OCI-M1 (cell line): Measurements from ENCODE around the gene MAN1A2.
"Not testable (repeated sequence)": the region's sequence is repeated elsewhere in the genome, so short reads cannot be mapped to it uniquely, and the experiment has no call there.

ENCODE experiments used
- DNase-seq: peaks from one replicate; lab custom pipeline; 2025; lab: John Stamatoyannopoulos, UW

Gene MAN1A2

GRCh38 chr1:117558451-117558850 is 191.2 kb downstream of the MAN1A2 start:
- not testable (repeated sequence) for DNase-seq

- DNase-seq, result no peak
These were observed 191.9 kb downstream of the MAN1A2 start for GRCh38 chr1:117559139-117559538.

- no peak for DNase-seq
These were observed 192.7 kb downstream of the MAN1A2 start for GRCh38 chr1:117559985-117560384.

GRCh38 chr1:117561071-117561470 is 193.8 kb downstream of the MAN1A2 start:
- no peak for DNase-seq

DNA sequence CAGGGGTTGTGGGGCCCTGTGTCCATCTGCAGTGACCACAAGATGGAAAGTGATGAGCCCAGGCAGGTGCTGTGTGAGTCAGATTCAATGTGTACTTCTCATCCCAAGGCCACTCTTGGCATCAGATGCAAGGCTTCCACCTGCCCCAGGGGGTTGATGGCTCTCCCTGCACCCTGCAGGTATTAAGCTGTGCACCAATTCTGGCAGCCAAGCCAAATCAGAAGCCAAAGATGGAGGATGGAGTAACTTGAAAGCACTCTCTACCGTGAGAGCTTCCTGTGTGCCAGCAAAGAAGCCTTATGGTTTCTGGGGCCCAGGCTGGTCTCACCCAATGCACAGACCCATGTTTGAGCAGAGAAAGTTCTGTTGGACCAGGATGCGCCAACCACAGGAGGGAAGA is 194.3 kb downstream of the MAN1A2 start:
- DNase-seq, result no peak

GRCh38 chr1:117562581-117563491 is 195.6 kb downstream of the MAN1A2 start:
- DNase-seq, result no peak

DNA sequence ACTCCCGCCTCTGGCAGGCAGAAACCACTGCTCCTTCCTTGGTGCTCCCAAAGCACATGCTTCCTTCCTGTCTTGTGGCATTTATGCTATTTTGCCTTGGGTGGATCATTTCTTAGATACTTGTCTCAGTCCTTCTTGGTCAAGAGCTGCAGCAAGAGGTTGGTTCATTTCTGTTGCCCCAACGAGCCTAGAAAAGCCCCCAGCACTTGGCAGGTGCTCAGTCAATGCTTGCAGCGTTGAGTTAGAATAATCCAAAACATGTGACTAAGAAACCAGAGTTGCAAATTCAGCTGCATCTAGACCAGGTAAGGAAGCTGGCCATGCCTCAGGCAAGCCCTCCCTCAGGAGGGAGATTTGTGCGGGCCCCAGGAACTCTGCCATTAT is 196.2 kb downstream of the MAN1A2 start:
- DNase-seq, result no peak

GRCh38 chr1:117564227-117565075 is 197.2 kb downstream of the MAN1A2 start:
- peak; percentile 89 for DNase-seq

GRCh38 chr1:117565076-117565556 is 197.9 kb downstream of the MAN1A2 start:
- DNase-seq, result no peak

GRCh38 chr1:117565745-117566455 is 198.7 kb downstream of the MAN1A2 start:
- DNase-seq, result no peak

DNA sequence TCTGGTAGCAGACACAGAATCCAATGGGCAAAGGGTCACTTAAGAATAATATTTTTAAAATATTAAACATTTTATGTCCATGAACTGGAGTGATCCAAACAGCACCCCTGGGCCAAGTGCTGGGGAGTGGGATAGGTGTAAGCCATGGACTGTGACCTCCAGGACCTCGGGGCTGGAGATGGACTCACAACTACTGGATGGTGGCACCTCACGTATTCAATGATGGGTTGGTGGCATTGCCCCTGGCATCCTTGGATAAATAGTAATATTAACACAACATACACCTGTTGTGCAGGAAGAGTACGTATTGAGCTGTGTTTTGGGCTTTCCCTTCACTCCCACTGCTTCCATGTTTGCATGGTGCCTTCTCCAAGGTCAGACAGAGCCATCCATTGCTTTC is 199.3 kb downstream of the MAN1A2 start:
- DNase-seq, result no peak

DNA sequence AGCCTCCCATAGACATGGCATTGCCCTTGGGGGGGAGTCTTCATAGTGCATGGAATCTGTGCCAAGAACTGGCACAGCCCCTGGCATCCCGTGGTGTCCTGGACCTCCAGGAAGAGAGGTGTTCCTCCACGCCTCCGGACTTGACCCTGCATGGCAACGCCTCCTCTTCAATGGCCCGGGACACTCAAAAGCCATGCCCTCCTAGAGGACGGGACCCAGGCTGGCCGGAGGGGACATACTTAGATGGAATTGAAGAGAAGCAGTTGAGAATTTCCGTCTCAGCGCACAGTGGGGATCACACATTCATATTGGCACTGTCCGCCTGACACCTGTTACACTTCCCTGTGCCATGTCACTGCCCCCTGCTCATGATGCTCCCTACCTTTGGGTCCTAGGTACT is 200.2 kb downstream of the MAN1A2 start:
- no peak for DNase-seq

DNA sequence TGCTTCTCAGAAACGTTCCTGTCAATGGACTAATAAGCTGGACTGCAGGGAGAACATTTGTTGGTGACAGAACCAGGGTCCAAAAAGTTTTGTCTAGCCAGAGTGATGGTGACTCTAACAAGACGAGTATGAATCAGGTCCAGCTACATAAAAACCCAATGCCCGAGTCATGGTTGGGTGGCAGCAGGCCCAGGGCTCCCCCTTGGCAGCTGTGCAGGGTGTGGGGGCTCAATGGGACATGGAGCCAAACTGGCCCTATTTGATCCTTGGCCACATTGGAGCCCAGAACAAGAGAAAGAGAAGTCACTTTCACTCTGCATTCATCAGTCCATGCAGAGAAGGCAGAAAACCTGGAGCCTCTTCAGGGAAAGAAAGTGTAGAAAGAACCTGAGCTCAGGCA is 200.7 kb downstream of the MAN1A2 start:
- DNase-seq, result no peak

DNA sequence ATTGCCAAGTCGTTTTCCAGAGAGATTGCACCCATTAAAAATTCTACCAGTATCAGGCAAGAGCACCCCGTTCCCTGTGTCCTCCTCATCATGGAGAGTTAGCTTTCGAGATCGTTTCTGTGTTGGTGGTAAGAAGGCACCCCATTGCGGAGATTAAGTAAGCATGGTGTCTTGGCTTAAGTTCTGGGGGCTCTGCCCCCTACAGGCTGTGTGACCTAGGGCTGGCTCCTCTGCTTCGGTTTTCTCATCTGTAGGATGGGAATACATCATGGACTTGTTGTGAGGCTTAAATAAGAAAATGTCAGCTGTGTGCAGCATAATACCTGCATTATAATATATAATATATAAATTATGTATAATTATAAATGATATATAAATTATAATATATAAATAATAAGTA is 201.8 kb downstream of the MAN1A2 start:
- DNase-seq, result no peak

DNA sequence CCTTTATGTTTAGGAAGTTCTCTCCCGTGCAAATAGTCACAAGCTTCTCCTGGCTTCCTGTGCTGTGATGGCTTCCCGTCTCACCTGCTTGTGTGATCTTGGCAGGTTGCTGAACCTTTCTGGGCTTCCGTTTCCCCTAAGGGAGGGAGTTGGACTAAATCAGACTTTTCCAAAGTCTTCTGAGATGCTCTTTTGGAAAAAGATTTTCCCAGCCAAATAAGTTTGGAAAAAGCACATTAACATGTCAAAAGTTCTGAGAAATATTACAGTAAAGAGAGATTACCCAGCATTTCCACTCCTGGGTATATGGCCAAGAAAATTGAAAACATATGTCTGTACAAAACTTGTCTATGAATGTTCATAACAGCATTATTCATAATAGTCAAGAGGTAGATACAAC is 202.6 kb downstream of the MAN1A2 start:
- no peak for DNase-seq

DNA sequence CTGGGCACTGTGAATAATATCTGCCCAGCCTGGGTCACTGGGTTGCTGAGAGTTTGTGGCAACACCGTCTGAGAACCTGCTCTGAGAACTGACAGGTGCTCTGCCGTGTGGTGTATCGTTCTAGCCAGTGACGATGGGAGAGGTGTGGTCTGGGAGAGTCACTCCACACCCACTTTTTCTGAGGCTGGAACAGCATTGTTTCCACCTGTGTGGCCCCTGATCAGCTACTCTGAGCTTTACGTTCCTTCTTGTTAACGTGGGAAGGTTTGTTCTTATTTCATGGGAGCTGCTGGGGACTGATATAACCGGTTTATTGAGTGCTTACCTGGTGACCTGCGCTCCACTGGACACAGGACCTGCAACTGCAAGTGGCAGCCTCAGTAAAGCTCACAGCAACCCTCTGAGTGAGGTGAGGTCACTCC is 203.8 kb downstream of the MAN1A2 start:
- DNase-seq, result no peak

GRCh38 chr1:117571496-117571895 is 204.2 kb downstream of the MAN1A2 start:
- DNase-seq, result no peak

GRCh38 chr1:117572546-117572945 is 205.3 kb downstream of the MAN1A2 start:
- peak; percentile 68 for DNase-seq

GRCh38 chr1:117573386-117574023 is 206.3 kb downstream of the MAN1A2 start:
- DNase-seq, result no peak

GRCh38 chr1:117574161-117574835 is 207.0 kb downstream of the MAN1A2 start:
- no peak for DNase-seq

GRCh38 chr1:117575586-117576225 is 208.5 kb downstream of the MAN1A2 start:
- DNase-seq, result no peak
